ENCODE data around the gene GNAQ.

DNA sequence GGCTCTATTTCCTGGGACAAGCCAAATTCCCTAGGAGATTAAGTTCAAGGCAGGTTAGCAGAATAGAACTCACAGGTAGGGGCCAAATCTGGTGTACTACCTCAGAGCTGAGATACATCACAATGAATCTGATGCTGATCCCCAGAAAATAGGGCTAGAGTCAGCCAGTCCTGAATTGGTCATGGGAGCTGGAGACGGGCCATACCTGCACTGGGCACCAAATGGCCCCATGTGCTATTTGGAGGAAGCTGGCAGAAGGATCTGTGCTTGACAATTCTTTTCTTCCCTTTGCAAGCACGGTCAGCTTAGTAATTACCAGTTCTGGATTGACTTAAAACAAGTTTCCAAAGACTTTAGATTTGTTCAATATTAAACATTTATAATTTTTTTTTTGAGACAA, 10.4 kb upstream of the GNAQ start:
- TF ChIP-seq, protein P1, sequence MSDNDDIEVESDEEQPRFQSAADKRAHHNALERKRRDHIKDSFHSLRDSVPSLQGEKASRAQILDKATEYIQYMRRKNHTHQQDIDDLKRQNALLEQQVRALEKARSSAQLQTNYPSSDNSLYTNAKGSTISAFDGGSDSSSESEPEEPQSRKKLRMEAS (IDR thresholded peaks at IDR 0.05) = no peak
- TF ChIP-seq MYC (IDR thresholded peaks at IDR 0.05; ENCODE audit: borderline replicate concordance, low read length) (no peak), JUN (IDR thresholded peaks at IDR 0.05) (no peak), POLR2A (IDR thresholded peaks at IDR 0.05; ENCODE audit: low read length) (no peak), RAD21 (conservative IDR thresholded peaks at IDR 0.05 in 1 of 2, IDR thresholded peaks at IDR 0.05 in 1 of 2) (no peak)
- TF ChIP-seq, protein P2, sequence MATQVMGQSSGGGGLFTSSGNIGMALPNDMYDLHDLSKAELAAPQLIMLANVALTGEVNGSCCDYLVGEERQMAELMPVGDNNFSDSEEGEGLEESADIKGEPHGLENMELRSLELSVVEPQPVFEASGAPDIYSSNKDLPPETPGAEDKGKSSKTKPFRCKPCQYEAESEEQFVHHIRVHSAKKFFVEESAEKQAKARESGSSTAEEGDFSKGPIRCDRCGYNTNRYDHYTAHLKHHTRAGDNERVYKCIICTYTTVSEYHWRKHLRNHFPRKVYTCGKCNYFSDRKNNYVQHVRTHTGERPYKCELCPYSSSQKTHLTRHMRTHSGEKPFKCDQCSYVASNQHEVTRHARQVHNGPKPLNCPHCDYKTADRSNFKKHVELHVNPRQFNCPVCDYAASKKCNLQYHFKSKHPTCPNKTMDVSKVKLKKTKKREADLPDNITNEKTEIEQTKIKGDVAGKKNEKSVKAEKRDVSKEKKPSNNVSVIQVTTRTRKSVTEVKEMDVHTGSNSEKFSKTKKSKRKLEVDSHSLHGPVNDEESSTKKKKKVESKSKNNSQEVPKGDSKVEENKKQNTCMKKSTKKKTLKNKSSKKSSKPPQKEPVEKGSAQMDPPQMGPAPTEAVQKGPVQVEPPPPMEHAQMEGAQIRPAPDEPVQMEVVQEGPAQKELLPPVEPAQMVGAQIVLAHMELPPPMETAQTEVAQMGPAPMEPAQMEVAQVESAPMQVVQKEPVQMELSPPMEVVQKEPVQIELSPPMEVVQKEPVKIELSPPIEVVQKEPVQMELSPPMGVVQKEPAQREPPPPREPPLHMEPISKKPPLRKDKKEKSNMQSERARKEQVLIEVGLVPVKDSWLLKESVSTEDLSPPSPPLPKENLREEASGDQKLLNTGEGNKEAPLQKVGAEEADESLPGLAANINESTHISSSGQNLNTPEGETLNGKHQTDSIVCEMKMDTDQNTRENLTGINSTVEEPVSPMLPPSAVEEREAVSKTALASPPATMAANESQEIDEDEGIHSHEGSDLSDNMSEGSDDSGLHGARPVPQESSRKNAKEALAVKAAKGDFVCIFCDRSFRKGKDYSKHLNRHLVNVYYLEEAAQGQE (IDR thresholded peaks at IDR 0.05) = no peak
